ENCODE data around the gene FAM131A.

Gene FAM131A

GRCh38 chr3:184360929-184361531 is 23.6 kb downstream of the FAM131A start:
- no peak for DNase-seq (ENCODE audit: low read depth)
- H3K4me3 ChIP-seq (ENCODE audit: low read depth, low read length): peak overlapping the region; percentile 96
- TF ChIP-seq CTCF (IDR thresholded peaks at IDR 0.05; ENCODE audit: control insufficient read depth, extremely low read depth, insufficient read depth): no peak

- no peak for DNase-seq (ENCODE audit: low read depth)
- no peak for TF ChIP-seq CTCF (IDR thresholded peaks at IDR 0.05; ENCODE audit: control insufficient read depth, extremely low read depth, insufficient read depth)
- H3K4me3 ChIP-seq (ENCODE audit: low read depth, low read length): peak within 1 kb of the TSS; percentile 96
These were observed 24.1 kb downstream of the FAM131A start, which contains the start of the genes CLCN2 and POLR2H for GRCh38 chr3:184361532-184361931. Gene CLCN2 (minus strand): TSS chr3:184361605. CDS start chr3:184361479, 126 bp downstream. Gene POLR2H (plus strand): TSS chr3:184361710. CDS start chr3:184363493, 1,783 bp downstream.

GRCh38 chr3:184361932-184362667 is 24.7 kb downstream of the FAM131A start:
- no peak for TF ChIP-seq CTCF (IDR thresholded peaks at IDR 0.05; ENCODE audit: control insufficient read depth, extremely low read depth, insufficient read depth)
- peak; percentile 41 for DNase-seq (ENCODE audit: low read depth)
- peak overlapping the region; percentile 96 for H3K4me3 ChIP-seq (ENCODE audit: low read depth, low read length)

GRCh38 chr3:184362668-184363546 is 25.5 kb downstream of the FAM131A start:
- DNase-seq (ENCODE audit: low read depth): peak; percentile 98
- H3K4me3 ChIP-seq (ENCODE audit: low read depth, low read length): peak overlapping the region; percentile 96
- TF ChIP-seq CTCF (IDR thresholded peaks at IDR 0.05; ENCODE audit: control insufficient read depth, extremely low read depth, insufficient read depth): peak; percentile 72

- no peak overlapping the region for H3K4me3 ChIP-seq (ENCODE audit: low read depth, low read length)
- TF ChIP-seq CTCF (IDR thresholded peaks at IDR 0.05; ENCODE audit: control insufficient read depth, extremely low read depth, insufficient read depth): no peak
- DNase-seq (ENCODE audit: low read depth): no peak
These were observed 29.4 kb downstream of the FAM131A start for GRCh38 chr3:184366619-184367289.

GRCh38 chr3:184368116-184368515 is 30.7 kb downstream of the FAM131A start:
- no peak for DNase-seq (ENCODE audit: low read depth)
- H3K4me3 ChIP-seq (ENCODE audit: low read depth, low read length): no peak overlapping the region
- TF ChIP-seq CTCF (IDR thresholded peaks at IDR 0.05; ENCODE audit: control insufficient read depth, extremely low read depth, insufficient read depth): no peak
